Brain microvascular endothelial cell (primary cell): Measurements from ENCODE around the gene KLF16.

ENCODE experiments used
- DNase-seq: peaks from one replicate; pipeline ENCODE4 v3.0.0-alpha.2; 2020
- H3K27ac ChIP-seq: fragments of 250-450 bp; sonication (Bioruptor Pico); 2 replicates; pipeline ENCODE4 v1.5.1; 2020; ENCODE audit warnings: mild to moderate bottlenecking, moderate library complexity
- H3K27me3 ChIP-seq: fragments of 250-450 bp; sonication (Bioruptor Pico); replicated peaks from 2 replicates; pipeline ENCODE4 v1.5.1; 2020; ENCODE audit warnings: mild to moderate bottlenecking
- H3K36me3 ChIP-seq: fragments of 250-450 bp; sonication (Bioruptor Pico); replicated peaks from 2 replicates; pipeline ENCODE4 v1.5.1; 2020; ENCODE audit warnings: mild to moderate bottlenecking
- H3K4me3 ChIP-seq: 2 replicates; pipeline ENCODE4 v1.5.1; 2011; ENCODE audit warnings: low read depth, mild to moderate bottlenecking, control low read depth, low read length, moderate library complexity
- CTCF ChIP-seq: IDR thresholded peaks from 2 replicates; pipeline ENCODE4 v1.5.1; 2011; ENCODE audit warnings: low read depth, mild to moderate bottlenecking, moderate library complexity, low read length, control low read depth, inconsistent platforms; ENCODE audit errors: missing control alignments
- in situ Hi-C: cut with HindIII; loops from 2 replicates; pipeline ENCODE4 v1.10.0; 2017; ENCODE audit warnings: low sequenced_read_pairs, low pct_ligation_motif_present

Gene KLF16

GRCh38 chr19:1859331-1859781 lies 4.0 kb downstream of the KLF16 start:
- Histone ChIP-seq H3K27me3 (no peaks in the 10 kb centered on the region), H3K36me3 (no peaks in the 10 kb centered on the region), H3K27ac (no peak overlapping the region), H3K4me3 (no peak overlapping the region)
- no peak for TF ChIP-seq CTCF
- no peak for DNase-seq
- in situ Hi-C loops, result no loop called here

DNA sequence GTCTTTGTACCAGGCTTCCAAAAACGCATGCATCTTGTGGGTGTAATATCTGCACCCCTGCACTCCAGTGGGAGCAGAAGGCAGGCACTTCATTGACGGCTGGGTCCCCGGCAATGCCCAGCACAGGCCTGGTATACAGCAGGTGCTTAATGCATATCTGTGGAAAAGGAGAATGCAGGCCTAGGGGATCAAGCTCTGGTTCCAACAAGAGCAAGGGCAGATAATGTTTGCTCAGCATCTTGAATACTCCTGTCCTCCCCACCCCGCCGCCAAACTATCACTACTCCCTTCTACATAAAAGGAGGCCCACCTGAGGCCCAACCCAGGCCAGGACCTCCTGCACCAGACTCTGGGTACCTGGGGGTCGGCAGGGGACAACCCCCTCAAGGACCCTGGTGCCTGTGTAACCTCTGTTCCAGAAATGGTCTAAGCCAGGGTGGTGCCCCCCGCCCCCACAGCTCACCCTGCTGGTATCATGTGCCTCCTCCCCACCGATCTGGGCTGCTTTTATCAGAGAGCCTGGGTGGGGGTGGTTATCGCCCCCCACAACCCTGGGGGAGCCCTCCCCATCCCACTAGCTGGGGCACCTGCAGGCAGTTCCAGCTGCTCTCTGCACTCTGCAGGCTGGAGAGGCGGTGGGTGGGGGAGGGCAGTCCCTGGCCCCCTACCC lies 4.8 kb downstream of the KLF16 start:
- Histone ChIP-seq H3K36me3 (peaks cover 3% of the 10 kb centered on the region), H3K27ac (no peak overlapping the region), H3K27me3 (no peaks in the 10 kb centered on the region), H3K4me3 (no peak overlapping the region)
- no peak for DNase-seq
- in situ Hi-C loops, result no loop called here
- no peak for TF ChIP-seq CTCF

DNA sequence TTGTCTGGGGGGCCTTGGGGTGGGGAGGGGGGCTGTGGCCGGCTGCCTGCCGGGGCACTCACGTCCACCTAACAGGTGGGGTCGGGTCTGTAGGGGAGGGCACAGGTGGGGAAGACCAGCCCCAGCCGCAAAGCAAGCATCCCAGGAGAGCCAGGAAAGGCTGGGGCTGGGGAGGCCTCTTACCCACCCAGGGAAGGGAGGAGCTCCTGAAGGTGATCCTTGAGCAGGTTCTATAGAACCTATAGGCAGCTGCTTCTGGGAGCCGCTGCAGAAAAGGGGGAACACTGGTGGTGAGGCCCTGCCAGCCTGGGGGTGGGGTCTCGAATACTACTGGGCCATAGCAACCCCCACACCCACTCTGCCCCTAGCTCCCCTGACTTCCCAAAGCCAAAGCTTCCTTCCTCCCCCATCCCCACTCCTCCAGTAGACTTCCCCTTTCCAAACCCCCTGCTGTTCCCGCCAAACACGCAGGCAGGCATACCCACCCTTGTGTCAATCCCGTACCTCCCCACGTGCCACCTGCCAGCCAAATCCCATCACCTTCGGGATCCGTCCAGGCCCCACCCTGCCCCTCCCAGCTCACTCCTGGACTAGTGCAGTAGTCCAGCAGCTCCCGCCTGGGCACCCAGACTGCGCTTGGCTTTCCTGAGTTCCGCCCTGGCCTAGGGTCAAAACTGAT lies 5.6 kb downstream of the KLF16 start:
- Histone ChIP-seq H3K4me3 (peak overlapping the region; percentile 52), H3K27ac (peak overlapping the region; percentile 31), H3K36me3 (peaks cover 3% of the 10 kb centered on the region), H3K27me3 (no peaks in the 10 kb centered on the region)
- TF ChIP-seq CTCF, result no peak
- no peak for DNase-seq
- in situ Hi-C loops, result no loop called here

DNA sequence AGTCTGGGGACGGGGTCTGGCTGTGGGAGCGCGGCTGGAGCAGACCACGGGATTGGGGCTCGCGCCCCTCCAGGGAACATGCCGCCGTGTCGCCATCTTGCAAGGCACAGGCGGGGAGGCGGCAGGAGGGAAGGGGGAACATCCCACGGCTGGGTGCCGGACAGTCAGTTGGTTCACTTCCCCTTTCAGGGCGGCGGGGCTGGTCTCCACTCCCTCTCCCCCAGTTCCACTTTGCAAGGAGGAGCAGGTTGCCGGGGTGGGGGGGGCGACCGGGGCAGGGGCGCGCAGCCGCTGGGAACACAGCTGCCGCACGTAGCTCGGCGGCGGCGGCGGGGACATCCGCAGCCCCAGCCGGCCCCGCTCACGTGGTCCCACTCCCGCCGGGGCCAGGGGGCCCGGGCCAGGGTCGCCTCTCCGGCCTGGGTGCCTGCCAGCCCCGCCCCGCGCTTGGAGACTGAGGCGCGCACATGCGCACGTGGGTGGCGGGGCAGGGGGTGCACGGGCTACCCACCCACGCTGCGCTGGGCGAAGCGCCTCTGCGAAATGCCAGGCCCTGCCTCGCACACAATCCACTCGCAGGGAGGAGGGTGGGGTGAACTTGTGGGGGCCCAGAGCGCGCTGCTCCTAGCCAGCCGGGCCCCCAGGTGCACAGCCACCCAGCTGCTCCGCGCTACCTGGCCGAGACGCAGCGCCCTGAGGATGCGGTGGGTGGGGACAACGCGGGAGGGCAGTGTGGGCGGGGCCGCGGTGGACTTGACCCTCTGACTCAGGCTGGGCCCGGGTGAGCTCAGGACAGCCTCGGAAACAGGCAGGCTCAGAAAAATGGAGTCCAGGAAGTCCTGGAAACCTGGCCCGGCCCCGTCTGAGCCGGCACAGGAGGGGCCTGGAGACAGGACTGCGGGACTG lies 6.4 kb downstream of the KLF16 start:
- no peaks in the 10 kb centered on the region for H3K27me3 ChIP-seq
- H3K36me3 ChIP-seq, result peaks cover 3% of the 10 kb centered on the region
- DNase-seq, result peak; percentile 60
- in situ Hi-C loops, result no loop called here
- peak overlapping the region; percentile 31 for H3K27ac ChIP-seq
- no peak for TF ChIP-seq CTCF
- H3K4me3 ChIP-seq, result peak overlapping the region; percentile 52

DNA sequence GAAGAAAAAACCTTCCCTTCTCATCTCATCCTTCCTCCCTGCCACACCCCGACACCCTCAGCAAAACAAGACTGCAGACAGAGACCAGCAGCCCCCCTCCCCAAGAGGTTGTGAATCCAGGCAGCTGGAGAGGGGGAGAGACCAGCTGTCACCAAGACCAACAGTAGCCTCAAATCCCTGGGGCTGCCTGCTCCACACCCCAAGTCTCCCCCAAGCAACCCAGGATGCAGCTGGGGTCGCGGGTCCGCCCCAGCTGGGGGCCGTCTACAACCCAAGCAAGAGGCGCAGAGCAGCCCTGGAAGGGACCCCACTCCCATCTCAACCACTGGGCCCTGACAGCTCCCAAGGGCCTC lies 7.1 kb downstream of the KLF16 start:
- H3K4me3 ChIP-seq, result peak overlapping the region; percentile 32
- DNase-seq, result no peak
- peaks cover 3% of the 10 kb centered on the region for H3K36me3 ChIP-seq
- in situ Hi-C loops, result no loop called here
- no peak for TF ChIP-seq CTCF
- H3K27me3 ChIP-seq, result no peaks in the 10 kb centered on the region
- peak overlapping the region; percentile 19 for H3K27ac ChIP-seq
